A549 (cell line): ENCODE data around the gene GAREM1. TPM values are rescaled to one million over a fixed set of nuclear protein-coding genes. Genes with fewer than 3 reads are reported as not detected.

Experiments used
- ATAC-seq, 2 experiments: fragments of 200-7000 bp in 1 of 2; fragments of >200 bp in 1 of 2; cut with Nextera tagmentation in 1 of 2; cut with Tn5 transposase in 1 of 2; 3 replicates each; pipeline versions ENCODE4 v1.8.0 to v1.9.1; 2018 to 2020; ENCODE audit warnings: mild to moderate bottlenecking in 1 of 2, moderate library complexity in 1 of 2
- CTCF ChIA-PET: fragments of 300-600 bp; sonication (Branson Sonifier 250); formaldehyde crosslinking; extraction: SDS; loops from one replicate; lab custom pipeline; 2021; ENCODE audit warnings: antibody characterized with exemption, inconsistent platforms; lab: Yijun Ruan, JAX
- POLR2A ChIA-PET: fragments of 350-600 bp; formaldehyde crosslinking; extraction: SDS; loops from one replicate; lab custom pipeline; 2021; ENCODE audit warnings: antibody characterized with exemption, inconsistent platforms; lab: Yijun Ruan, JAX
- DNase-seq, 2 experiments: peaks; one replicate each; pipeline versions ENCODE4 v3.0.0 to v3.0.0-alpha.2; 2011 to 2016; ENCODE audit warnings: low read depth in 1 of 2, low spot score in 1 of 2
- FAIRE-seq: peaks from 2 replicates; lab custom pipeline; 2011; peaks lifted over from hg19 to GRCh38; lab: Jason Lieb, UNC
- H3K27ac ChIP-seq, 2 experiments: fragments of >200 bp; sonication (Bioruptor Twin); formaldehyde crosslinking; 3 replicates each; pipeline ENCODE4 v1.5.1; 2016 to 2017
- H3K4me1 ChIP-seq: fragments of >200 bp; sonication (Bioruptor Twin); formaldehyde crosslinking; 3 replicates; pipeline ENCODE4 v1.6.1; 2016
- H3K4me2 ChIP-seq: fragments of >200 bp; sonication (Bioruptor Twin); formaldehyde crosslinking; 3 replicates; pipeline ENCODE4 v1.6.1; 2016
- H3K4me3 ChIP-seq: fragments of >200 bp; sonication (Bioruptor Twin); formaldehyde crosslinking; 3 replicates; pipeline ENCODE4 v1.5.1; 2016
- H3K9me3 ChIP-seq: fragments of >200 bp; sonication (Bioruptor Twin); formaldehyde crosslinking; 3 replicates; pipeline ENCODE4 v1.6.1; 2016
- BHLHE40 ChIP-seq: IDR thresholded peaks from 2 replicates; pipeline ENCODE4 v1.6.1; 2012; ENCODE audit warnings: low read depth, low read length, inconsistent platforms
- CEBPB ChIP-seq, 2 experiments: fragments of >200 bp in 1 of 2; sonication (Bioruptor Twin) in 1 of 2; formaldehyde crosslinking in 1 of 2; IDR thresholded peaks; 2 replicates each; pipeline ENCODE4 v1.6.1; 2012 to 2016
- HEYL ChIP-seq: fragments of 250-450 bp; sonication (Bioruptor Pico); IDR thresholded peaks from 2 replicates; pipeline ENCODE4 v1.8.0; 2021; ENCODE audit warnings: mild to moderate bottlenecking, moderate library complexity
- HOXB13 ChIP-seq: fragments of 250-450 bp; sonication (Bioruptor Pico); IDR thresholded peaks from 2 replicates; pipeline ENCODE4 v1.5.0; 2020; ENCODE audit warnings: low read depth, mild to moderate bottlenecking, moderate library complexity
- NR3C1 ChIP-seq: fragments of >200 bp; sonication (Bioruptor Twin); formaldehyde crosslinking; IDR thresholded peaks from 3 replicates; pipeline ENCODE4 v1.6.1; 2017
- RARB ChIP-seq: fragments of 250-450 bp; sonication (Bioruptor Pico); IDR thresholded peaks from 2 replicates; pipeline ENCODE4 v1.8.0; 2021; ENCODE audit warnings: mild to moderate bottlenecking, moderate library complexity
- RNF2 ChIP-seq: fragments of 200-600 bp; sonication (generic); IDR thresholded peaks from 2 replicates; pipeline ENCODE4 v1.6.1; 2016; ENCODE audit warnings: low read depth, mild to moderate bottlenecking, antibody characterized with exemption, moderate library complexity, borderline replicate concordance
- TFCP2L1 ChIP-seq: fragments of 250-450 bp; sonication (Bioruptor Pico); IDR thresholded peaks from 2 replicates; pipeline ENCODE4 v1.5.0; 2021; ENCODE audit warnings: mild to moderate bottlenecking
- TP53 ChIP-seq: fragments of 250-450 bp; sonication (Bioruptor Pico); IDR thresholded peaks from 2 replicates; pipeline ENCODE4 v1.5.0; 2021; ENCODE audit warnings: mild to moderate bottlenecking, moderate library complexity
- WGBS: methylation state at CpG from one replicate; pipeline ENCODE4 v1.1.6; 2017; ENCODE audit errors: missing lambda C conversion rate; 5-methylcytosine and 5-hydroxymethylcytosine counted together
- polyA plus RNA-seq, 4 experiments: library from polyadenylated mRNA; depleted of rRNA in 3 of 4; stranded (reverse); fragments of >200 nt; fragmentation: RNase III in 1 of 4; extraction: RNeasy Plus Mini Kit Qiagen cat#74134 plus additional on column Dnase treatment in 1 of 4; gene quantifications; 2 replicates in 3 of 4; 3 replicates in 1 of 4; pipeline ENCODE4 v1.2.3, GENCODE V29; 2011 to 2017
- TF ChIP-seq, protein P1 (sequence below): IDR thresholded peaks from 2 replicates; pipeline ENCODE4 v1.6.1; 2012
- TF ChIP-seq, protein P2 (sequence below): IDR thresholded peaks from 2 replicates; pipeline ENCODE4 v1.6.1; 2012; ENCODE audit warnings: low read depth, borderline replicate concordance
- TF ChIP-seq, protein P3 (sequence below): fragments of >200 bp; sonication (Bioruptor Twin); formaldehyde crosslinking; IDR thresholded peaks from 3 replicates; pipeline ENCODE4 v1.5.1; 2016
- TF ChIP-seq, protein P4 (sequence below): fragments of >200 bp; sonication (Bioruptor Twin); formaldehyde crosslinking; IDR thresholded peaks from 3 replicates; pipeline ENCODE4 v1.6.1; 2016
- TF ChIP-seq, protein P5 (sequence below): fragments of 450-650 bp; IDR thresholded peaks from 2 replicates; pipeline ENCODE4 v1.6.1; 2014; ENCODE audit warnings: antibody characterized with exemption

Gene GAREM1
- polyA plus RNA-seq, 2 of the 4 experiments (the other 2 are of a cell fraction): 1.3 to 5.0 TPM

DNA sequence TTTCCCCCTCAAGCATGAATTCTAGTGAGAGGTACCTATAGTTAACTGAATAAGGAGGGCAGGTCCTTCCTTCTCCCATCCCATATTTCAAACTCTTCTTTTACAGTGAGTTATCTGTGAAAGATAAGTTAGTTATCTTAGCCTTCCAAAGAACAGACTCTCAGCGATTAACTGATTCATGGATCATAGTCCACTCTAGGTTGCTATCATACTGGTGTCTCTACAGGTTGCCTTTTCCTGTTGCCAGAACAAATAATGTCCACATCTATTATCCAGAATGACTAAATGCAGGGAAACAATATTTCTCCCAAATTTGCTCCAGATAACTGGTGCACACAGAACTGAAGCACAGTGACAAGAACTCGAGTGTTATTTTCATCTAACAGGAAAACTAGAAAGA lies 212.5 kb downstream of the GAREM1 start:
- Histone ChIP-seq H3K4me3 (no peak overlapping the region), H3K9me3 (no peaks in the 10 kb centered on the region), H3K4me2 (no peak overlapping the region)
- CTCF ChIA-PET: no interaction called here
- no peak for DNase-seq
- ATAC-seq: no peak
- 39% methylated on average over 2 of the region's 2 CpGs for WGBS
- TF ChIP-seq, protein P1, sequence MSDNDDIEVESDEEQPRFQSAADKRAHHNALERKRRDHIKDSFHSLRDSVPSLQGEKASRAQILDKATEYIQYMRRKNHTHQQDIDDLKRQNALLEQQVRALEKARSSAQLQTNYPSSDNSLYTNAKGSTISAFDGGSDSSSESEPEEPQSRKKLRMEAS: no peak
- TF ChIP-seq CEBPB (IDR thresholded peaks at IDR 0.05) (no peak), BHLHE40 (no peak), TFCP2L1 (CRISPR knock-in tag) (no peak), HEYL (CRISPR knock-in tag) (no peak), RARB (CRISPR knock-in tag) (no peak), NR3C1 (no peak)
- TF ChIP-seq, protein P2, sequence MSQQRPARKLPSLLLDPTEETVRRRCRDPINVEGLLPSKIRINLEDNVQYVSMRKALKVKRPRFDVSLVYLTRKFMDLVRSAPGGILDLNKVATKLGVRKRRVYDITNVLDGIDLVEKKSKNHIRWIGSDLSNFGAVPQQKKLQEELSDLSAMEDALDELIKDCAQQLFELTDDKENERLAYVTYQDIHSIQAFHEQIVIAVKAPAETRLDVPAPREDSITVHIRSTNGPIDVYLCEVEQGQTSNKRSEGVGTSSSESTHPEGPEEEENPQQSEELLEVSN: no peak
- TF ChIP-seq, protein P3, sequence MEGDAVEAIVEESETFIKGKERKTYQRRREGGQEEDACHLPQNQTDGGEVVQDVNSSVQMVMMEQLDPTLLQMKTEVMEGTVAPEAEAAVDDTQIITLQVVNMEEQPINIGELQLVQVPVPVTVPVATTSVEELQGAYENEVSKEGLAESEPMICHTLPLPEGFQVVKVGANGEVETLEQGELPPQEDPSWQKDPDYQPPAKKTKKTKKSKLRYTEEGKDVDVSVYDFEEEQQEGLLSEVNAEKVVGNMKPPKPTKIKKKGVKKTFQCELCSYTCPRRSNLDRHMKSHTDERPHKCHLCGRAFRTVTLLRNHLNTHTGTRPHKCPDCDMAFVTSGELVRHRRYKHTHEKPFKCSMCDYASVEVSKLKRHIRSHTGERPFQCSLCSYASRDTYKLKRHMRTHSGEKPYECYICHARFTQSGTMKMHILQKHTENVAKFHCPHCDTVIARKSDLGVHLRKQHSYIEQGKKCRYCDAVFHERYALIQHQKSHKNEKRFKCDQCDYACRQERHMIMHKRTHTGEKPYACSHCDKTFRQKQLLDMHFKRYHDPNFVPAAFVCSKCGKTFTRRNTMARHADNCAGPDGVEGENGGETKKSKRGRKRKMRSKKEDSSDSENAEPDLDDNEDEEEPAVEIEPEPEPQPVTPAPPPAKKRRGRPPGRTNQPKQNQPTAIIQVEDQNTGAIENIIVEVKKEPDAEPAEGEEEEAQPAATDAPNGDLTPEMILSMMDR: no peak
- TF ChIP-seq, all 56 proteins: peak for 0
- H3K4me1 ChIP-seq: no peaks in the 10 kb centered on the region
- no peak overlapping the region for H3K27ac ChIP-seq
- POLR2A ChIA-PET: no interaction called here
- no peak for FAIRE-seq

DNA sequence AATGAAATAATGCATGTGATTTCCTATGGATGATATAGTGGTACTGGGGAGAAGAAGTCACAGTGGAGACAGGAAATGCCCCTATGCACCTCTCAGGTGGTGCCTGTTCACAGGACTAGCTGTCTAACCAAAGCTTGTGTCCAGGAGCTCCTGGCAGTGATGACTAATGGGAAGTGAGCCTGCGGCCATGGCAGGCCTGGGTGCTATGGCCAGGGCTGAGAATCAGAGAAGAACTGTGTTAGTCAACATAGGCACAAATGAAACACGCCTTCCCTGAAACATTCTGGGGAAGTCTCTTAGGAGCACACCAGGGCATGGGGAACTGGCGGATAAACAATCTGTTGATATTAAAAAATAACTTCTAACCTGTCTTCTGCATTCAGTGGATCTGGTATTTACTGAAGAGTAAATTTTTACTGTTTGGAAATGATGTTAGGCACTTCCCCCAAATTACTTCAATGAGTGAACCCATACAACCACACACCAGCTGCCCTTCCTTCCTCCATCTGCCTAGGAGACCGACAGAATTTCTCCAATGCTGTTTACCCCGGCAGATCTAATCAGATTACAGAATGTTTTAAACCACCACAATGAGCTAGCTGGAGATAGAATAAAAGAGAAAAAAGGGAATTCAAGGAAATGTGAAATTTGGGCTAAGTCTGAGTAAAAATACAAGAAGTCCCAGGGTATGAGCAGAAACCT lies 213.4 kb downstream of the GAREM1 start:
- Histone ChIP-seq H3K4me3 (no peak overlapping the region), H3K4me1 (no peaks in the 10 kb centered on the region), H3K27ac (no peak overlapping the region), H3K4me2 (no peak overlapping the region), H3K9me3 (no peaks in the 10 kb centered on the region)
- DNase-seq (no peak), ATAC-seq (no peak), FAIRE-seq (no peak)
- 80% methylated on average over 5 of the region's 5 CpGs for WGBS
- TF ChIP-seq TFCP2L1 (CRISPR knock-in tag) (no peak), HOXB13 (CRISPR knock-in tag) (no peak)
- TF ChIP-seq, protein P4, sequence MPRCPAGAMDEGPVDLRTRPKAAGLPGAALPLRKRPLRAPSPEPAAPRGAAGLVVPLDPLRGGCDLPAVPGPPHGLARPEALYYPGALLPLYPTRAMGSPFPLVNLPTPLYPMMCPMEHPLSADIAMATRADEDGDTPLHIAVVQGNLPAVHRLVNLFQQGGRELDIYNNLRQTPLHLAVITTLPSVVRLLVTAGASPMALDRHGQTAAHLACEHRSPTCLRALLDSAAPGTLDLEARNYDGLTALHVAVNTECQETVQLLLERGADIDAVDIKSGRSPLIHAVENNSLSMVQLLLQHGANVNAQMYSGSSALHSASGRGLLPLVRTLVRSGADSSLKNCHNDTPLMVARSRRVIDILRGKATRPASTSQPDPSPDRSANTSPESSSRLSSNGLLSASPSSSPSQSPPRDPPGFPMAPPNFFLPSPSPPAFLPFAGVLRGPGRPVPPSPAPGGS: no peak
- ChIA-PET CTCF (no interaction called here), POLR2A (no interaction called here)

DNA sequence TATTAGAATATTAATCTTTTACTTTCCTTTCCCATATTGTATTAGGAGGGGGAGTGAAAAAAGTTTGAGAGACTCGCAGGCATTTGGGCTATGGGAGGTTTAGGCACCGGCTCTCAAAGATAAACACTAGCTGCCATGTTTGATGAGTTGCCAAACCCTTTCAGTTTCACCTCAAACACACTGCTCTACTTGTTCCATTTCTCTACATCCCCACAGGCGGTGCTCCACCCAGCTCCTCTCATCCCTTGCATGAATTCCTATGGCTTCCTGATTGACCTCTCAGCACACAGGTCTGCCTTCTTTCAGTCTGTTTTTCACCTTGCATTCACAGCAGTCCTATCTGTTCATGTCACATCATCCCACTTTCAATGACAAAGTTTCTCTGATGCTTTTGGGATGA lies 215.1 kb downstream of the GAREM1 start:
- no peaks in the 10 kb centered on the region for H3K9me3 ChIP-seq
- TF ChIP-seq HOXB13 (CRISPR knock-in tag) (no peak), RNF2 (no peak), TP53 (CRISPR knock-in tag) (no peak)
- TF ChIP-seq, protein P3: no peak
- TF ChIP-seq, protein P5, sequence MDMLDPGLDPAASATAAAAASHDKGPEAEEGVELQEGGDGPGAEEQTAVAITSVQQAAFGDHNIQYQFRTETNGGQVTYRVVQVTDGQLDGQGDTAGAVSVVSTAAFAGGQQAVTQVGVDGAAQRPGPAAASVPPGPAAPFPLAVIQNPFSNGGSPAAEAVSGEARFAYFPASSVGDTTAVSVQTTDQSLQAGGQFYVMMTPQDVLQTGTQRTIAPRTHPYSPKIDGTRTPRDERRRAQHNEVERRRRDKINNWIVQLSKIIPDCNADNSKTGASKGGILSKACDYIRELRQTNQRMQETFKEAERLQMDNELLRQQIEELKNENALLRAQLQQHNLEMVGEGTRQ: no peak
- TF ChIP-seq, protein P4: no peak
- TF ChIP-seq, all 56 proteins: peak for 0
- Histone ChIP-seq H3K27ac (no peak overlapping the region), H3K4me3 (no peak overlapping the region), H3K4me1 (no peaks in the 10 kb centered on the region), H3K4me2 (no peak overlapping the region)
- ChIA-PET CTCF (interaction anchor here (1.2 kb wide), 1 partner anchor 98 kb away, joined by 3 read pairs; no protein-coding TSS in a partner anchor), POLR2A (no interaction called here)
- DNase-seq (no peak), ATAC-seq (no peak), FAIRE-seq (no peak)
- WGBS: 30% methylated on average over 3 of the region's 3 CpGs
